Measurements from ENCODE around the gene STAP2.
"Not testable (repeated sequence)": the region's sequence is repeated elsewhere in the genome, so short reads cannot be mapped to it uniquely, and the experiment has no call there.

Gene STAP2

DNA sequence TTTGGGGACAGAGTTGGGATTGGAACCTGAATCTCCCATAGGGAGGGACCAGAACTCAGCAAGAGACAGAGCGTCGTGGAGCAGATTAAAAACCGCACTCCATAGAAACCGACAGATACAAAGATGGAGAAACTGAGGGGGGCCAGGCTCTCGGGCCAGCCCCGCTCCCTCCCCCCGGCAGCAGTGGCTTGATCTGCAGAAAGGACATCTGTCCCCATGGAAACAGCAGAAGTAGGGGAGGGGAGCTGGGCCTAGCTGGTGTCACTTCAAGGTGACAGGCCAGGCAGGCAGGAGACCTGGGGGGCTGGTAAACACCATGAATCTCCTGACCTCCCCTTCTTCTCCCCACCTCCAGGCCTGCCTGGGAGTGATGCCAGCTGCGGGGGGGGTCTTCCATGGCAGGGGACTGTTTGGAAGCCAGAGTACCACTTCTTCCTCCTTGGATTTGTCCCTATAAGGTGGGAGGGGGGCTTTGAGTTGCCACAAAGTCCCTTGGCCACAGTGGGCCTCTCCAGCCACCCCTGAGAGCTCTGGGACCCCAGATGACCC lies 47.4 kb downstream of the STAP2 start:
- Histone ChIP-seq H3K36me3 (ENCODE audit: control insufficient read depth, insufficient read depth, low read length) (no peaks in the 10 kb centered on the region), H3K27me3 (replicated peaks; ENCODE audit: control insufficient read depth, insufficient read depth, low read length) (no peaks in the 10 kb centered on the region), H3K4me3 (replicated peaks; ENCODE audit: low read depth, low read length) (no peak overlapping the region)
- DNase-seq (ENCODE audit: extremely low read depth, insufficient read length) = no peak
- TF ChIP-seq, protein P1, sequence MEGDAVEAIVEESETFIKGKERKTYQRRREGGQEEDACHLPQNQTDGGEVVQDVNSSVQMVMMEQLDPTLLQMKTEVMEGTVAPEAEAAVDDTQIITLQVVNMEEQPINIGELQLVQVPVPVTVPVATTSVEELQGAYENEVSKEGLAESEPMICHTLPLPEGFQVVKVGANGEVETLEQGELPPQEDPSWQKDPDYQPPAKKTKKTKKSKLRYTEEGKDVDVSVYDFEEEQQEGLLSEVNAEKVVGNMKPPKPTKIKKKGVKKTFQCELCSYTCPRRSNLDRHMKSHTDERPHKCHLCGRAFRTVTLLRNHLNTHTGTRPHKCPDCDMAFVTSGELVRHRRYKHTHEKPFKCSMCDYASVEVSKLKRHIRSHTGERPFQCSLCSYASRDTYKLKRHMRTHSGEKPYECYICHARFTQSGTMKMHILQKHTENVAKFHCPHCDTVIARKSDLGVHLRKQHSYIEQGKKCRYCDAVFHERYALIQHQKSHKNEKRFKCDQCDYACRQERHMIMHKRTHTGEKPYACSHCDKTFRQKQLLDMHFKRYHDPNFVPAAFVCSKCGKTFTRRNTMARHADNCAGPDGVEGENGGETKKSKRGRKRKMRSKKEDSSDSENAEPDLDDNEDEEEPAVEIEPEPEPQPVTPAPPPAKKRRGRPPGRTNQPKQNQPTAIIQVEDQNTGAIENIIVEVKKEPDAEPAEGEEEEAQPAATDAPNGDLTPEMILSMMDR (IDR thresholded peaks at IDR 0.05; ENCODE audit: insufficient read depth, low read length, poor library complexity, severe bottlenecking) = no peak

DNA sequence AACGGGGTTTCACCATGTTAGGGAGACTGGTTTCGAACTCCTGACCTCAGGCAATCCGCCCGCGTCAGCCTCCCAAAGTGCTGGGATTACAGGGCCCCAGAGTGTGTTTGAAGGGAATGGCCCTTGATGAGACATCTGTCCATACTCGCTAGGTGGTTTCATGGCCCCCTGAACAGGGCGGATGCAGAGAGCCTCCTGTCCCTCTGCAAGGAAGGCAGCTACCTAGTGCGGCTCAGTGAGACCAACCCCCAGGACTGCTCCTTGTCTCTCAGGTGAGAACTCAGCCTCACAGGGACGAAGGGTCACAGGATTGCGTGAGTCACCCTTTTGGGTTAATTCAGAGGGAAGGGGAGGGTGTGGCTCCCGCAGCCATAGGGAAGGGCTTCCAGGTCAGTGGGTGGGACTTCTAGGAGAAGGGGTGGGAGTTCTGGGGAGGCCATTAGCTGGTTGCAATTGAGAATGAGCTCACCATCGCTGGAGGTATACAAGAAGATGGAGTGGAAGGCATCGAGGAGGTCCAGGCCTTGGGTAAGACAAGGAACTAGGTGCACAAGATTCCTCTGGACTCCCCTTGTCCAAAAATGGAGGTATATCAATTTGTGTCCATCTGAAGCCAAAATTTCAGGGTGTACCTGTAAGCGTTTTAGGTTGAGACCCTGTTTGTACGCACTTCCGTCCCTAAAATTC lies 50.4 kb downstream of the STAP2 start:
- H3K36me3 ChIP-seq (ENCODE audit: control insufficient read depth, insufficient read depth, low read length) = no peaks in the 10 kb centered on the region
- H3K4me3 ChIP-seq (replicated peaks; ENCODE audit: low read depth, low read length) = no peak overlapping the region
- no peaks in the 10 kb centered on the region; the same call in 1 of the 2 replicates for H3K27me3 ChIP-seq (replicated peaks; ENCODE audit: control insufficient read depth, insufficient read depth, low read length)
- DNase-seq (ENCODE audit: extremely low read depth, insufficient read length) = no peak
- TF ChIP-seq, protein P1 (IDR thresholded peaks at IDR 0.05; ENCODE audit: insufficient read depth, low read length, poor library complexity, severe bottlenecking) = no peak

DNA sequence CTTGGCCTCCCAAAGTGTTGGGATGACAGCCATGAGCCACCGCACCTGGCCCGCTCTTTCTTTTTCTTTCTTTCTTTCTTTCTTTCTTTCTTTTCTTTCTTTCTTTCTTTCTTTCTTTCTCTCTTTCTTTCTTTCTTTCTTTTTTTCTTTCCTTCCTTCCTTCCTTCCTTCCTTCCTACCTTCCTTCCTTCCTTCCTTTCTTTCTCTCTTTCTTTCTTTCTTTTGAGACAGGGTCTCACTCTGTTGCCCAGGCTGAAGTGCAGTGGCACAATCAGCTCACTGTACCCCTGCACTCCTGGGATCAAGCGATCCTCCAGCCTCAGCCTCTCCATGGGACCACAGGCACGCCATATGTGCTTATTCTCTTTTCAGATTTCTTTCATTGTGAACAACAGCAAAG lies 52.5 kb downstream of the STAP2 start:
- H3K36me3 ChIP-seq (ENCODE audit: control insufficient read depth, insufficient read depth, low read length); H3K27me3 ChIP-seq (replicated peaks; ENCODE audit: control insufficient read depth, insufficient read depth, low read length); H3K4me3 ChIP-seq (replicated peaks; ENCODE audit: low read depth, low read length); DNase-seq (ENCODE audit: extremely low read depth, insufficient read length): not testable (repeated sequence)

DNA sequence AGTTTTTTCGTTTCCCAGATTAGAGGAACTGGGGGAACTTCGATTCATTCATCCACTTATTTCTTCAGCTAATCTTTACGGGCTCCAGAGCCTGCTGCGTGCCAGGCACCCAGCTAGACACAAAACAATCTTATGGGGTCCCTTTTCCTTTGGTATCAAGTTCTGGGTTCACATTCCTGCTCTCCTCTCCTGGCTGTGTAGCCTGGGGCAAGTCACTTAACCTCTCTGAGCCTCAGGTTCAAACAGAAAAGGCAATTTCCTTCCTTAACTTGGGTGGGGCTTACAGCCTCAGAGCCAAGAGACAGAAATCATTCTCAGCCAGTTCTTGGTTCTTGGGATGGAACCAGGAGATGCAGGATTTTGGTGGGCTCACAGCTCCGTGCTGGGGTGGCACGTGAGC lies 53.7 kb downstream of the STAP2 start:
- Histone ChIP-seq H3K4me3 (replicated peaks; ENCODE audit: low read depth, low read length) (no peak overlapping the region), H3K36me3 (ENCODE audit: control insufficient read depth, insufficient read depth, low read length) (no peaks in the 10 kb centered on the region), H3K27me3 (replicated peaks; ENCODE audit: control insufficient read depth, insufficient read depth, low read length) (no peaks in the 10 kb centered on the region; the same call in 1 of the 2 replicates)
- DNase-seq (ENCODE audit: extremely low read depth, insufficient read length) = no peak
- TF ChIP-seq, protein P1 (IDR thresholded peaks at IDR 0.05; ENCODE audit: insufficient read depth, low read length, poor library complexity, severe bottlenecking) = no peak

DNA sequence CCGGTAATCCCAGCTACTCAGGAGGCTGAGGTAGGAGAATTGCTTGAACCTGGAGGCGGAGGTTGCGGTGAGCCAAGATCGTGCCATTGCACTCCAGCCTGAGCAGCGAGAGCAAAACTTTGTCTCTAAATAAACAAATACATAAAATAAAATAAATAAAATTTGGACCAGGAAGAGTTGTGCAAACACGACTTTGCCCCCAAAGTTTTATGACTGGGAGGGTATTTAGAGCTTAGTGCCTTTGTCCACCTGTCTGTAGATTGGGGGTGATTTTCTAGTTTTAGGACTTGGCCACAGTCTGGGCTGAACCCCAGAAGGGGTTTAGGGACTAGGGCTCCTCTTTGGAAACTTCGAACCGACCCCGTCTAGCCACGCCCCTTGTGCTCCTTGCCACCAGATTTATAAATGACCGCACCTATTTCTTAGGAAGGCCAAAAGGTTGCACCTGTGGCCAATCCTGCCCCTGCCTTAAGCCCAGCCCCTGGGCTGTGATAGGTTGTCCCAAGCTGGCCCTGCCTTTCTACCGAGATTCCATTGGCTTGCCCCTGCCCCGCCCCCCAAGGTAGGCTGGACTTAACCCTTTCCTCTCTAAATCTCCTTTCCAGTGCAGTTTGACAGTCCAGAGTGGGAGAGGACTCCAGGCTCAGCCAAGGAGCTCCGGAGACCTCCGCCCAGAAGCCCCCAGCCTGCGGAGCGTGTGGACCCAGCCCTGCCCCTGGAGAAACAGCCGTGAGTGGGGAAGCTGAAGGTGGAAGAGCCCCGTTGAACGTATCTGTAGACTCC lies 54.3 kb downstream of the STAP2 start:
- Histone ChIP-seq H3K4me3 (replicated peaks; ENCODE audit: low read depth, low read length) (no peak overlapping the region), H3K36me3 (ENCODE audit: control insufficient read depth, insufficient read depth, low read length) (no peaks in the 10 kb centered on the region), H3K27me3 (replicated peaks; ENCODE audit: control insufficient read depth, insufficient read depth, low read length) (no peaks in the 10 kb centered on the region; the same call in 1 of the 2 replicates)
- TF ChIP-seq, protein P1 (IDR thresholded peaks at IDR 0.05; ENCODE audit: insufficient read depth, low read length, poor library complexity, severe bottlenecking) = no peak
- no peak for DNase-seq (ENCODE audit: extremely low read depth, insufficient read length)

Data from GM06990 (cell line).